Endothelial cell of umbilical vein (primary cell): ENCODE measurements around the gene SAMD5. TPM values are rescaled to one million over a fixed set of nuclear protein-coding genes. Genes with fewer than 3 reads are reported as not detected.
A peak's percentile ranks its signal among the peaks of the same experiment; 100 is the strongest.

Experiments
- BruUV-seq: library from RNA; stranded (reverse); fragments of 400-500 nt; replicated peaks from 2 replicates; lab custom pipeline; 2021; lab: Mats Ljungman, UMichigan
- CTCF ChIA-PET: fragments of 300-600, 350-600 bp; sonication (Branson Sonifier 250); formaldehyde crosslinking; loops from one replicate; lab custom pipeline; 2021; ENCODE audit warnings: antibody characterized with exemption, inconsistent platforms; lab: Charles Lee
- POLR2A ChIA-PET: fragments of 300-600, 350-600 bp; sonication (Branson Sonifier 250); formaldehyde crosslinking; loops from one replicate; lab custom pipeline; 2021; ENCODE audit warnings: antibody characterized with exemption, inconsistent platforms; lab: Charles Lee
- DNase-seq: peaks from one replicate; pipeline ENCODE4 v3.0.0-alpha.2; 2011; ENCODE audit warnings: low read depth, low spot score
- FAIRE-seq: peaks from 2 replicates; lab custom pipeline; 2011; peaks lifted over from hg19 to GRCh38; lab: Jason Lieb, UNC
- H2AFZ ChIP-seq: 2 replicates; pipeline ENCODE4 v1.6.0; 2012; ENCODE audit warnings: low read depth, low read length, control low read depth, inconsistent platforms
- H3K27ac ChIP-seq: 2 replicates; pipeline ENCODE4 v1.5.1; 2011; ENCODE audit warnings: low read depth, mild to moderate bottlenecking, control low read depth, low read length, moderate library complexity; ENCODE audit not compliant: insufficient read depth
- H3K27me3 ChIP-seq, 2 experiments: 2 replicates each; pipeline versions ENCODE4 v1.6.0 to v1.6.1; 2011; ENCODE audit warnings: low read length in 2 of 2, mixed read lengths in 1 of 2; ENCODE audit not compliant: control insufficient read depth in 2 of 2, insufficient read depth in 2 of 2
- H3K36me3 ChIP-seq, 2 experiments: 2 replicates in 1 of 2; 3 replicates in 1 of 2; pipeline ENCODE4 v1.5.1; 2011; ENCODE audit warnings: low read length in 2 of 2, mild to moderate bottlenecking in 1 of 2, moderate library complexity in 1 of 2; ENCODE audit not compliant: control insufficient read depth in 2 of 2, insufficient read depth in 2 of 2; ENCODE audit errors: extremely low read depth in 1 of 2
- H3K4me1 ChIP-seq: 3 replicates; pipeline ENCODE4 v1.5.1; 2011; ENCODE audit warnings: mild to moderate bottlenecking, low read length; ENCODE audit not compliant: control insufficient read depth, insufficient read depth; ENCODE audit errors: extremely low read depth
- H3K4me2 ChIP-seq: 2 replicates; pipeline ENCODE4 v1.6.1; 2011; ENCODE audit warnings: low read length, control low read depth, mixed read lengths; ENCODE audit not compliant: insufficient read depth
- H3K4me3 ChIP-seq, 3 experiments: fragments of 200-600 bp in 1 of 3; sonication (generic), shearing (Covaris generic) in 1 of 3; replicated peaks in 1 of 3; 2 replicates each; pipeline ENCODE4 v1.5.1; 2011 to 2016; ENCODE audit warnings: control low read depth in 3 of 3, low read length in 3 of 3, mild to moderate bottlenecking in 2 of 3, inconsistent platforms in 1 of 3, low read depth in 1 of 3, moderate library complexity in 1 of 3; ENCODE audit not compliant: insufficient read depth in 1 of 3
- H3K79me2 ChIP-seq: 2 replicates; pipeline ENCODE4 v1.6.0; 2012; ENCODE audit warnings: low read length, inconsistent platforms; ENCODE audit not compliant: control insufficient read depth, insufficient read depth
- H3K9ac ChIP-seq: replicated peaks from 2 replicates; pipeline ENCODE3; 2011; ENCODE audit warnings: low read length, control low read depth; ENCODE audit not compliant: insufficient read depth; ENCODE audit errors: extremely low read depth
- H3K9me1 ChIP-seq: replicated peaks from 3 replicates; pipeline ENCODE4 v1.6.0; 2011; ENCODE audit warnings: mild to moderate bottlenecking, low read length; ENCODE audit not compliant: control insufficient read depth, insufficient read depth; ENCODE audit errors: extremely low read depth
- H3K9me3 ChIP-seq: replicated peaks from 2 replicates; pipeline ENCODE4 v1.5.1; 2012; ENCODE audit warnings: low read length, inconsistent platforms; ENCODE audit not compliant: control insufficient read depth, insufficient read depth
- H4K20me1 ChIP-seq: replicated peaks from 2 replicates; pipeline ENCODE3; 2011; ENCODE audit warnings: mild to moderate bottlenecking, low read length; ENCODE audit not compliant: control insufficient read depth, insufficient read depth; ENCODE audit errors: extremely low read depth
- CTCF ChIP-seq, 2 donors: IDR thresholded peaks; 1 replicate in 1 of 2; 2 replicates in 1 of 2; pipeline ENCODE4 v1.5.1; 2011; ENCODE audit warnings: low read length in 2 of 2, mild to moderate bottlenecking in 2 of 2, moderate library complexity in 2 of 2, control low read depth in 1 of 2, inconsistent platforms in 1 of 2, low read depth in 1 of 2; ENCODE audit not compliant: insufficient read depth in 1 of 2; ENCODE audit errors: extremely low read depth in 1 of 2
- FOS ChIP-seq: IDR thresholded peaks from 2 replicates; pipeline ENCODE4 v1.6.1; 2011; ENCODE audit warnings: mild to moderate bottlenecking, low read length, moderate library complexity, borderline replicate concordance; ENCODE audit not compliant: insufficient read depth
- JUN ChIP-seq: IDR thresholded peaks from 2 replicates; pipeline ENCODE4 v1.6.1; 2011; ENCODE audit warnings: borderline replicate concordance, low read depth; ENCODE audit not compliant: insufficient read length, insufficient read depth
- POLR2AphosphoS5 ChIP-seq: IDR thresholded peaks from 2 replicates; pipeline ENCODE4 v1.6.1; 2012; ENCODE audit warnings: low read depth, mild to moderate bottlenecking, control low read depth, low read length, moderate library complexity; ENCODE audit not compliant: insufficient read depth
- dilution Hi-C: fragments of 300-500 bp; cut with MboI; formaldehyde crosslinking; loops from one replicate; pipeline ENCODE4 v1.15.0; 2019; ENCODE audit warnings: low sequenced_read_pairs; ENCODE audit not compliant: extremely low pct_ligation_motif_present
- intact Hi-C: fragments of 100-400 bp; cut with micrococcal nuclease; formaldehyde crosslinking; loops from one replicate; pipeline ENCODE4 v1.10.0; 2022
- polyA plus RNA-seq, 4 experiments: library from polyadenylated mRNA; depleted of rRNA in 3 of 4; stranded (reverse) in 3 of 4; unstranded in 1 of 4; fragments of >200 nt; gene quantifications; 2 replicates each; pipeline versions ENCODE4 v1.2.1 to v1.2.3, GENCODE V29; 2011 to 2012; ENCODE audit warnings: missing spikeins in 1 of 4
- total RNA-seq: library from RNA; stranded (reverse); gene quantifications from 2 replicates; pipeline ENCODE4 v1.2.3, GENCODE V29; 2021

The SAMD5 gene
- total and polyA plus RNA-seq, 2 donors (not counting 3 experiments of a cell fraction or from before 2014, with no cell fraction given) = 0.75 to 6.9 TPM

GRCh38 chr6:147577488-147577887 is 69.0 kb downstream of the SAMD5 start:
- BruUV-seq = no TSS peak
- ChIA-PET POLR2A (no interaction called here), CTCF (no interaction called here)
- no peaks in the 10 kb centered on the region for H4K20me1 ChIP-seq
- no peaks in the 10 kb centered on the region for H3K9me3 ChIP-seq
- intact Hi-C loops = no loop called here
- no peak overlapping the region for H3K4me2 ChIP-seq
- H3K27me3 ChIP-seq = no peaks in the 10 kb centered on the region
- H3K4me3 ChIP-seq = no peak overlapping the region
- FAIRE-seq (no peak), DNase-seq (no peak)
- dilution Hi-C loops = no loop called here
- H3K79me2 ChIP-seq = no peaks in the 10 kb centered on the region
- no peak overlapping the region for H3K27ac ChIP-seq
- TF ChIP-seq POLR2AphosphoS5 (no peak), CTCF (IDR thresholded peaks at IDR 0.05; ENCODE audit: extremely low read depth in 1 of 2, insufficient read depth in 1 of 2, low read depth in 1 of 2, low read length in 2 of 2) (no peak)
- H3K4me1 ChIP-seq = no peaks in the 10 kb centered on the region
- no peak overlapping the region for H2AFZ ChIP-seq
- H3K9ac ChIP-seq = no peak overlapping the region
- no peaks in the 10 kb centered on the region for H3K9me1 ChIP-seq
- H3K36me3 ChIP-seq = no peaks in the 10 kb centered on the region

GRCh38 chr6:147578159-147578558 is 69.7 kb downstream of the SAMD5 start:
- H3K4me3 ChIP-seq = no peak overlapping the region
- no peaks in the 10 kb centered on the region for H4K20me1 ChIP-seq
- FAIRE-seq (peak; percentile 18), DNase-seq (no peak)
- no peaks in the 10 kb centered on the region for H3K79me2 ChIP-seq
- BruUV-seq = no TSS peak
- H3K9me3 ChIP-seq = no peaks in the 10 kb centered on the region
- no peaks in the 10 kb centered on the region for H3K27me3 ChIP-seq
- dilution Hi-C loops = no loop called here
- no peaks in the 10 kb centered on the region for H3K9me1 ChIP-seq
- H3K36me3 ChIP-seq = no peaks in the 10 kb centered on the region
- ChIA-PET POLR2A (no interaction called here), CTCF (no interaction called here)
- no peak overlapping the region for H3K9ac ChIP-seq
- intact Hi-C loops = no loop called here
- no peak for TF ChIP-seq JUN
- peak; percentile 15 for TF ChIP-seq FOS
- H3K4me1 ChIP-seq = no peaks in the 10 kb centered on the region
- H3K4me2 ChIP-seq = no peak overlapping the region
- no peak overlapping the region for H3K27ac ChIP-seq
- H2AFZ ChIP-seq = no peak overlapping the region
